Measurements from ENCODE around the gene GALNT10.

GALNT10 gene

GRCh38 chr5:154269414-154269813 is 78.9 kb downstream of the GALNT10 start:
- DNase-seq = no peak

- no peak for DNase-seq
Measured at GRCh38 chr5:154271466-154271865, 80.9 kb downstream of the GALNT10 start.

- no peak for DNase-seq
Measured at GRCh38 chr5:154271936-154272514, 81.5 kb downstream of the GALNT10 start.

- no peak for DNase-seq
Measured at GRCh38 chr5:154273028-154273617, 82.6 kb downstream of the GALNT10 start.

GRCh38 chr5:154273963-154274827 is 83.7 kb downstream of the GALNT10 start:
- DNase-seq = no peak

GRCh38 chr5:154274828-154275185 is 84.3 kb downstream of the GALNT10 start:
- no peak for DNase-seq

- DNase-seq = no peak
Measured at GRCh38 chr5:154275566-154275965, 85.0 kb downstream of the GALNT10 start.

- DNase-seq = no peak
Measured at GRCh38 chr5:154276261-154276972, 85.9 kb downstream of the GALNT10 start.

GRCh38 chr5:154276973-154277331 is 86.4 kb downstream of the GALNT10 start:
- DNase-seq = no peak

- DNase-seq = no peak
Measured at GRCh38 chr5:154277499-154277898, 87.0 kb downstream of the GALNT10 start.

- DNase-seq = no peak
Measured at GRCh38 chr5:154278186-154278585, 87.7 kb downstream of the GALNT10 start.

- DNase-seq = no peak
Measured at GRCh38 chr5:154278908-154279307, 88.4 kb downstream of the GALNT10 start.

- no peak for DNase-seq
Measured at GRCh38 chr5:154284433-154284832, 93.9 kb downstream of the GALNT10 start.

- DNase-seq = no peak
Measured at GRCh38 chr5:154285661-154286408, 95.3 kb downstream of the GALNT10 start.

- DNase-seq = no peak
Measured at GRCh38 chr5:154286557-154286956, 96.0 kb downstream of the GALNT10 start.

- DNase-seq = no peak
Measured at GRCh38 chr5:154287136-154287535, 96.6 kb downstream of the GALNT10 start.

- DNase-seq = no peak
Measured at GRCh38 chr5:154288145-154288544, 97.6 kb downstream of the GALNT10 start.

- no peak for DNase-seq
Measured at GRCh38 chr5:154291917-154292316, 101.4 kb downstream of the GALNT10 start.

GRCh38 chr5:154293219-154293618 is 102.7 kb downstream of the GALNT10 start:
- DNase-seq = no peak

GRCh38 chr5:154295551-154295950 is 105.0 kb downstream of the GALNT10 start:
- DNase-seq = no peak

GRCh38 chr5:154296525-154297159 is 106.1 kb downstream of the GALNT10 start:
- DNase-seq = no peak

GRCh38 chr5:154298065-154298464 is 107.5 kb downstream of the GALNT10 start:
- DNase-seq = no peak
